ENCODE data around the gene PALLD. TPM values are rescaled to one million over a fixed set of nuclear protein-coding genes. Genes with fewer than 3 reads are reported as not detected.

Gene PALLD
- total and polyA plus RNA-seq, 2 of the 8 experiments (the other 6 are each of a cell fraction or from before 2014, with no cell fraction given): 10.5 to 25.0 TPM

GRCh38 chr4:168654848-168655174 is 158.0 kb downstream of the PALLD start (continued):
- TF ChIP-seq, protein P1, sequence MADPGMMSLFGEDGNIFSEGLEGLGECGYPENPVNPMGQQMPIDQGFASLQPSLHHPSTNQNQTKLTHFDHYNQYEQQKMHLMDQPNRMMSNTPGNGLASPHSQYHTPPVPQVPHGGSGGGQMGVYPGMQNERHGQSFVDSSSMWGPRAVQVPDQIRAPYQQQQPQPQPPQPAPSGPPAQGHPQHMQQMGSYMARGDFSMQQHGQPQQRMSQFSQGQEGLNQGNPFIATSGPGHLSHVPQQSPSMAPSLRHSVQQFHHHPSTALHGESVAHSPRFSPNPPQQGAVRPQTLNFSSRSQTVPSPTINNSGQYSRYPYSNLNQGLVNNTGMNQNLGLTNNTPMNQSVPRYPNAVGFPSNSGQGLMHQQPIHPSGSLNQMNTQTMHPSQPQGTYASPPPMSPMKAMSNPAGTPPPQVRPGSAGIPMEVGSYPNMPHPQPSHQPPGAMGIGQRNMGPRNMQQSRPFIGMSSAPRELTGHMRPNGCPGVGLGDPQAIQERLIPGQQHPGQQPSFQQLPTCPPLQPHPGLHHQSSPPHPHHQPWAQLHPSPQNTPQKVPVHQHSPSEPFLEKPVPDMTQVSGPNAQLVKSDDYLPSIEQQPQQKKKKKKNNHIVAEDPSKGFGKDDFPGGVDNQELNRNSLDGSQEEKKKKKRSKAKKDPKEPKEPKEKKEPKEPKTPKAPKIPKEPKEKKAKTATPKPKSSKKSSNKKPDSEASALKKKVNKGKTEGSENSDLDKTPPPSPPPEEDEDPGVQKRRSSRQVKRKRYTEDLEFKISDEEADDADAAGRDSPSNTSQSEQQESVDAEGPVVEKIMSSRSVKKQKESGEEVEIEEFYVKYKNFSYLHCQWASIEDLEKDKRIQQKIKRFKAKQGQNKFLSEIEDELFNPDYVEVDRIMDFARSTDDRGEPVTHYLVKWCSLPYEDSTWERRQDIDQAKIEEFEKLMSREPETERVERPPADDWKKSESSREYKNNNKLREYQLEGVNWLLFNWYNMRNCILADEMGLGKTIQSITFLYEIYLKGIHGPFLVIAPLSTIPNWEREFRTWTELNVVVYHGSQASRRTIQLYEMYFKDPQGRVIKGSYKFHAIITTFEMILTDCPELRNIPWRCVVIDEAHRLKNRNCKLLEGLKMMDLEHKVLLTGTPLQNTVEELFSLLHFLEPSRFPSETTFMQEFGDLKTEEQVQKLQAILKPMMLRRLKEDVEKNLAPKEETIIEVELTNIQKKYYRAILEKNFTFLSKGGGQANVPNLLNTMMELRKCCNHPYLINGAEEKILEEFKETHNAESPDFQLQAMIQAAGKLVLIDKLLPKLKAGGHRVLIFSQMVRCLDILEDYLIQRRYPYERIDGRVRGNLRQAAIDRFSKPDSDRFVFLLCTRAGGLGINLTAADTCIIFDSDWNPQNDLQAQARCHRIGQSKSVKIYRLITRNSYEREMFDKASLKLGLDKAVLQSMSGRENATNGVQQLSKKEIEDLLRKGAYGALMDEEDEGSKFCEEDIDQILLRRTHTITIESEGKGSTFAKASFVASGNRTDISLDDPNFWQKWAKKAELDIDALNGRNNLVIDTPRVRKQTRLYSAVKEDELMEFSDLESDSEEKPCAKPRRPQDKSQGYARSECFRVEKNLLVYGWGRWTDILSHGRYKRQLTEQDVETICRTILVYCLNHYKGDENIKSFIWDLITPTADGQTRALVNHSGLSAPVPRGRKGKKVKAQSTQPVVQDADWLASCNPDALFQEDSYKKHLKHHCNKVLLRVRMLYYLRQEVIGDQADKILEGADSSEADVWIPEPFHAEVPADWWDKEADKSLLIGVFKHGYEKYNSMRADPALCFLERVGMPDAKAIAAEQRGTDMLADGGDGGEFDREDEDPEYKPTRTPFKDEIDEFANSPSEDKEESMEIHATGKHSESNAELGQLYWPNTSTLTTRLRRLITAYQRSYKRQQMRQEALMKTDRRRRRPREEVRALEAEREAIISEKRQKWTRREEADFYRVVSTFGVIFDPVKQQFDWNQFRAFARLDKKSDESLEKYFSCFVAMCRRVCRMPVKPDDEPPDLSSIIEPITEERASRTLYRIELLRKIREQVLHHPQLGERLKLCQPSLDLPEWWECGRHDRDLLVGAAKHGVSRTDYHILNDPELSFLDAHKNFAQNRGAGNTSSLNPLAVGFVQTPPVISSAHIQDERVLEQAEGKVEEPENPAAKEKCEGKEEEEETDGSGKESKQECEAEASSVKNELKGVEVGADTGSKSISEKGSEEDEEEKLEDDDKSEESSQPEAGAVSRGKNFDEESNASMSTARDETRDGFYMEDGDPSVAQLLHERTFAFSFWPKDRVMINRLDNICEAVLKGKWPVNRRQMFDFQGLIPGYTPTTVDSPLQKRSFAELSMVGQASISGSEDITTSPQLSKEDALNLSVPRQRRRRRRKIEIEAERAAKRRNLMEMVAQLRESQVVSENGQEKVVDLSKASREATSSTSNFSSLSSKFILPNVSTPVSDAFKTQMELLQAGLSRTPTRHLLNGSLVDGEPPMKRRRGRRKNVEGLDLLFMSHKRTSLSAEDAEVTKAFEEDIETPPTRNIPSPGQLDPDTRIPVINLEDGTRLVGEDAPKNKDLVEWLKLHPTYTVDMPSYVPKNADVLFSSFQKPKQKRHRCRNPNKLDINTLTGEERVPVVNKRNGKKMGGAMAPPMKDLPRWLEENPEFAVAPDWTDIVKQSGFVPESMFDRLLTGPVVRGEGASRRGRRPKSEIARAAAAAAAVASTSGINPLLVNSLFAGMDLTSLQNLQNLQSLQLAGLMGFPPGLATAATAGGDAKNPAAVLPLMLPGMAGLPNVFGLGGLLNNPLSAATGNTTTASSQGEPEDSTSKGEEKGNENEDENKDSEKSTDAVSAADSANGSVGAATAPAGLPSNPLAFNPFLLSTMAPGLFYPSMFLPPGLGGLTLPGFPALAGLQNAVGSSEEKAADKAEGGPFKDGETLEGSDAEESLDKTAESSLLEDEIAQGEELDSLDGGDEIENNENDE (IDR thresholded peaks at IDR 0.05; ENCODE audit: insufficient replicate concordance, low read length): no peak
- no peak for TF ChIP-seq CBX5 (IDR thresholded peaks at IDR 0.05; ENCODE audit: low read depth, low read length)

Data from H1 (cell line).